Kidney (tissue), 14 donors: ENCODE results near the gene ZNF462. TPM values are rescaled to one million over a fixed set of nuclear protein-coding genes. Genes with fewer than 3 reads are reported as not detected.
A peak's percentile ranks its signal among the peaks of the same experiment; 100 is the strongest.

ENCODE experiments used
- DNase-seq, 5 donors: peaks; one replicate each; pipeline ENCODE4 v3.0.0-alpha.2; 2013 to 2020
- FAIRE-seq: peaks from 2 replicates; lab custom pipeline; 2012; peaks lifted over from hg19 to GRCh38; lab: Jason Lieb, UNC
- H3K27ac ChIP-seq, 2 donors: one replicate each; pipeline ENCODE4 v1.7.0; 2013; ENCODE audit warnings: low read depth in 2 of 2, low read length in 2 of 2, inconsistent platforms in 1 of 2
- H3K27me3 ChIP-seq: one replicate; pipeline ENCODE4 v1.7.1; 2013; ENCODE audit warnings: low read length, inconsistent platforms; ENCODE audit not compliant: control insufficient read depth, insufficient read depth
- H3K36me3 ChIP-seq, 3 donors: one replicate each; pipeline versions ENCODE4 v1.7.0 to v1.7.1; 2013; ENCODE audit warnings: low read length in 3 of 3, control low read depth in 1 of 3, inconsistent platforms in 1 of 3; ENCODE audit not compliant: insufficient read depth in 3 of 3, control insufficient read depth in 2 of 3
- H3K4me1 ChIP-seq, 3 donors: one replicate each; pipeline versions ENCODE4 v1.7.0 to v1.7.1; 2013; ENCODE audit warnings: low read length in 3 of 3, inconsistent platforms in 1 of 3, low read depth in 1 of 3; ENCODE audit not compliant: control insufficient read depth in 2 of 3, insufficient read depth in 2 of 3
- H3K4me3 ChIP-seq, 3 donors: one replicate each; pipeline versions ENCODE4 v1.7.0 to v1.8.1; 2013; ENCODE audit warnings: low read length in 3 of 3, control low read depth in 1 of 3, inconsistent platforms in 1 of 3
- H3K9ac ChIP-seq, 3 donors: one replicate each; pipeline versions ENCODE4 v1.7.0 to v1.7.1; 2013; ENCODE audit warnings: low read length in 3 of 3, control low read depth in 1 of 3, inconsistent platforms in 1 of 3
- H3K9me3 ChIP-seq, 3 donors: one replicate each; pipeline versions ENCODE4 v1.7.0 to v1.7.1; 2013; ENCODE audit warnings: low read length in 3 of 3, control low read depth in 1 of 3, inconsistent platforms in 1 of 3; ENCODE audit not compliant: control insufficient read depth in 2 of 3, insufficient read depth in 1 of 3
- CTCF ChIP-seq: IDR thresholded peaks from 3 replicates; pipeline ENCODE4 v1.5.1; 2012; ENCODE audit warnings: mild to moderate bottlenecking, moderate library complexity, borderline replicate concordance; ENCODE audit not compliant: insufficient read depth; ENCODE audit errors: extremely low read depth
- intact Hi-C: fragments of 100-400 bp; cut with DNase I; formaldehyde crosslinking; loops from one replicate; pipeline ENCODE4 v1.11.1; 2022
- polyA plus RNA-seq: library from polyadenylated mRNA; stranded (reverse); fragments of 350-450 nt; fragmentation: Illumina TruSeq; extraction: RNeasy Lipid Tissue Mini Kit (QIAGEN cat#74804); gene quantifications from one replicate; pipeline ENCODE4 v1.2.3, GENCODE V29; 2014; ENCODE audit warnings: low read depth, low replicate concordance; ENCODE audit not compliant: insufficient read depth
- total RNA-seq: library from RNA; stranded (reverse); fragmentation: NEBNext Ultra II Directional; extraction: Animal tissue kit (Norgen Biotek cat#: 25700); gene quantifications from one replicate; pipeline ENCODE4 v1.2.1, GENCODE V29; 2021
- donor health status: control.
- donor health status: control.
- donor health status: control.
- donor health status: control.
- donor health status: control.
- donor health status: DM: yes; HTN: yes; CAD: no.
- donor health status: Normal renal cell carcinoma (clear cell type).

The ZNF462 gene
- total and polyA plus RNA-seq, 2 donors from 2014 or later: 1.8 to 47.0 TPM

- peaks cover 2 to 51% (median 22%) of the 10 kb centered on the region in 3 donors for H3K4me1 ChIP-seq
- no peak overlapping the region for H3K27ac ChIP-seq
- FAIRE-seq (no peak), DNase-seq (no peak)
- intact Hi-C loops: no loop called here
- no peaks in the 10 kb centered on the region for H3K36me3 ChIP-seq
- H3K9me3 ChIP-seq: no peaks in the 10 kb centered on the region
- H3K9ac ChIP-seq: no peak overlapping the region
- H3K4me3 ChIP-seq: no peak overlapping the region
- no peaks in the 10 kb centered on the region for H3K27me3 ChIP-seq
- TF ChIP-seq CTCF: no peak
Observed at GRCh38 chr9:106866243-106866642, 3.3 kb downstream of the ZNF462 start.

- H3K9me3 ChIP-seq: no peaks in the 10 kb centered on the region
- no peaks in the 10 kb centered on the region for H3K27me3 ChIP-seq
- no peak for FAIRE-seq
- peak overlapping the region in 1 of 2 donors; percentile 18 for H3K27ac ChIP-seq
- no peak overlapping the region for H3K4me3 ChIP-seq
- no peak overlapping the region for H3K9ac ChIP-seq
- no peak for TF ChIP-seq CTCF
- H3K36me3 ChIP-seq: no peaks in the 10 kb centered on the region
- H3K4me1 ChIP-seq: peaks cover 2 to 46% (median 24%) of the 10 kb centered on the region in 3 donors
- intact Hi-C loops: no loop called here
- DNase-seq: no peak
Observed at GRCh38 chr9:106867286-106867685, 4.3 kb downstream of the ZNF462 start.

- no peaks in the 10 kb centered on the region for H3K9me3 ChIP-seq
- H3K27me3 ChIP-seq: no peaks in the 10 kb centered on the region
- H3K4me3 ChIP-seq: no peak overlapping the region
- no peaks in the 10 kb centered on the region for H3K36me3 ChIP-seq
- H3K4me1 ChIP-seq: peaks cover 2 to 46% (median 24%) of the 10 kb centered on the region in 3 donors
- TF ChIP-seq CTCF: no peak
- H3K27ac ChIP-seq: peak overlapping the region; percentile 10 to 51
- H3K9ac ChIP-seq: no peak overlapping the region
- intact Hi-C loops: no loop called here
- no peak for FAIRE-seq
- no peak for DNase-seq
Observed at GRCh38 chr9:106868087-106868486, 5.1 kb downstream of the ZNF462 start.

- no peaks in the 10 kb centered on the region for H3K36me3 ChIP-seq
- peaks cover 2 to 46% (median 24%) of the 10 kb centered on the region in 3 donors for H3K4me1 ChIP-seq
- no peak overlapping the region for H3K9ac ChIP-seq
- no peak for DNase-seq
- no peaks in the 10 kb centered on the region for H3K9me3 ChIP-seq
- FAIRE-seq: no peak
- TF ChIP-seq CTCF: no peak
- H3K27me3 ChIP-seq: no peaks in the 10 kb centered on the region
- intact Hi-C loops: no loop called here
- H3K4me3 ChIP-seq: no peak overlapping the region
- peak overlapping the region; percentile 10 to 51 for H3K27ac ChIP-seq
Observed at GRCh38 chr9:106868565-106868964, 5.6 kb downstream of the ZNF462 start.
